Measurements from ENCODE around the gene P2RX5.
A peak's percentile ranks its signal among the peaks of the same experiment; 100 is the strongest.

The P2RX5 gene

GRCh38 chr17:3655766-3656165, 40.2 kb downstream of the P2RX5 start:
- Histone ChIP-seq H3K9ac (ENCODE audit: low read length) (no peak overlapping the region), H3K36me3 (replicated peaks; ENCODE audit: low read depth, low read length) (no peaks in the 10 kb centered on the region), H3K9me3 (ENCODE audit: insufficient read depth, low read length) (no peaks in the 10 kb centered on the region), H3K4me1 (ENCODE audit: low read length) (no peaks in the 10 kb centered on the region), H3K27ac (ENCODE audit: low read length) (no peak overlapping the region), H3K4me3 (ENCODE audit: low read length) (no peak overlapping the region), H3K79me2 (ENCODE audit: low read length) (no peaks in the 10 kb centered on the region), H3K27me3 (ENCODE audit: low read depth, low read length) (no peaks in the 10 kb centered on the region), H4K20me1 (ENCODE audit: insufficient read depth, low read length) (no peaks in the 10 kb centered on the region), H3K4me2 (ENCODE audit: low read length) (no peak overlapping the region), H2AFZ (ENCODE audit: low read depth, low read length) (no peak overlapping the region)
- TF ChIP-seq CTCF (IDR thresholded peaks at IDR 0.05; ENCODE audit: low read depth, low read length) (no peak), EZH2phosphoT487 (IDR thresholded peaks at IDR 0.05; ENCODE audit: low read depth) (no peak)

- Histone ChIP-seq H3K27ac (ENCODE audit: low read length) (no peak overlapping the region), H2AFZ (ENCODE audit: low read depth, low read length) (no peak overlapping the region), H3K4me1 (ENCODE audit: low read length) (peaks cover 8% of the 10 kb centered on the region), H3K4me3 (ENCODE audit: low read length) (no peak overlapping the region), H4K20me1 (ENCODE audit: insufficient read depth, low read length) (no peaks in the 10 kb centered on the region), H3K27me3 (ENCODE audit: low read depth, low read length) (no peaks in the 10 kb centered on the region), H3K9ac (ENCODE audit: low read length) (no peak overlapping the region), H3K36me3 (replicated peaks; ENCODE audit: low read depth, low read length) (no peaks in the 10 kb centered on the region), H3K79me2 (ENCODE audit: low read length) (no peaks in the 10 kb centered on the region), H3K4me2 (ENCODE audit: low read length) (no peak overlapping the region), H3K9me3 (ENCODE audit: insufficient read depth, low read length) (no peaks in the 10 kb centered on the region)
- TF ChIP-seq CTCF (IDR thresholded peaks at IDR 0.05; ENCODE audit: low read depth, low read length) (peak; percentile 48), EZH2phosphoT487 (IDR thresholded peaks at IDR 0.05; ENCODE audit: low read depth) (no peak)
Observed at GRCh38 chr17:3647769-3648555, 48.0 kb downstream of the P2RX5 start.

- H3K4me2 ChIP-seq (ENCODE audit: low read length): no peak overlapping the region
- H3K4me1 ChIP-seq (ENCODE audit: low read length): peaks cover 8% of the 10 kb centered on the region
- no peak overlapping the region for H2AFZ ChIP-seq (ENCODE audit: low read depth, low read length)
- H3K4me3 ChIP-seq (ENCODE audit: low read length): no peak overlapping the region
- no peaks in the 10 kb centered on the region for H3K9me3 ChIP-seq (ENCODE audit: insufficient read depth, low read length)
- no peak overlapping the region for H3K27ac ChIP-seq (ENCODE audit: low read length)
- H3K79me2 ChIP-seq (ENCODE audit: low read length): no peaks in the 10 kb centered on the region
- no peaks in the 10 kb centered on the region for H3K36me3 ChIP-seq (replicated peaks; ENCODE audit: low read depth, low read length)
- H3K9ac ChIP-seq (ENCODE audit: low read length): no peak overlapping the region
- H4K20me1 ChIP-seq (ENCODE audit: insufficient read depth, low read length): no peaks in the 10 kb centered on the region
- TF ChIP-seq EZH2phosphoT487 (IDR thresholded peaks at IDR 0.05; ENCODE audit: low read depth): no peak
- TF ChIP-seq CTCF (IDR thresholded peaks at IDR 0.05; ENCODE audit: low read depth, low read length): no peak
- H3K27me3 ChIP-seq (ENCODE audit: low read depth, low read length): no peaks in the 10 kb centered on the region
Observed at GRCh38 chr17:3647251-3647650, 48.7 kb downstream of the P2RX5 start.

GRCh38 chr17:3645310-3645709, 50.6 kb downstream of the P2RX5 start:
- H3K4me1 ChIP-seq (ENCODE audit: low read length): peaks cover 9% of the 10 kb centered on the region
- H3K4me2 ChIP-seq (ENCODE audit: low read length): no peak overlapping the region
- H3K27me3 ChIP-seq (ENCODE audit: low read depth, low read length): no peaks in the 10 kb centered on the region
- H3K9me3 ChIP-seq (ENCODE audit: insufficient read depth, low read length): no peaks in the 10 kb centered on the region
- H4K20me1 ChIP-seq (ENCODE audit: insufficient read depth, low read length): no peaks in the 10 kb centered on the region
- H3K36me3 ChIP-seq (replicated peaks; ENCODE audit: low read depth, low read length): no peaks in the 10 kb centered on the region
- no peak overlapping the region for H2AFZ ChIP-seq (ENCODE audit: low read depth, low read length)
- TF ChIP-seq EZH2phosphoT487 (IDR thresholded peaks at IDR 0.05; ENCODE audit: low read depth): no peak
- no peak for TF ChIP-seq CTCF (IDR thresholded peaks at IDR 0.05; ENCODE audit: low read depth, low read length)
- no peak overlapping the region for H3K9ac ChIP-seq (ENCODE audit: low read length)
- no peak overlapping the region for H3K27ac ChIP-seq (ENCODE audit: low read length)
- H3K79me2 ChIP-seq (ENCODE audit: low read length): no peaks in the 10 kb centered on the region
- H3K4me3 ChIP-seq (ENCODE audit: low read length): no peak overlapping the region

Measured in OCI-LY3 (cell line).